GM12801 (cell line): ENCODE measurements around the gene DBR1.

Source experiments
- TF ChIP-seq, protein P1 (sequence below): IDR thresholded peaks from one replicate; pipeline ENCODE4 v1.5.1; 2011; ENCODE audit warnings: control low read depth; ENCODE audit not compliant: insufficient read length; ENCODE audit errors: extremely low read depth

The DBR1 gene

DNA sequence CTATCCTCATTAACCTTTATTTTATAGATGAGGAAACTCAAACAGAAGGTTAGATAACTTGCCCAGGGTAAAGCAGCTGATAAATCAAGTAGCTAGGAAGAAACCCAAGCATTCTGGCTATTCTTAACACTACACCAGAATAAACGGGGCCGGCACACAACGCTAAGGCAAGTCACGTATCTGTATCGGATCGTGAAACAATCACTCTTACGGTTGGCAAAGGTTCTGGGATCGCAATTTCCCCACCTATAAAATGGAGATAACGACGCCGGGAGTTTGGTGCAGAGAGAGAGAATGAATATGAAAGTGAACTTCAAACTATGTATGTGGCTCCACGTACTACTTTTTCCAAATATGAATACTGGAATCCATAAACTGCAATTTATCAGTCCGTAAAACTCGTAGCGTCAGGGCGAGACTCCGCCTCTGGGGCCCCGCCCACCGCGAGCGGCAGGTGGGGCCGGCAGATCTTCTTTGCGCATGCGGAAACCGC is 12.1 kb upstream of the DBR1 start:
- TF ChIP-seq, protein P1, sequence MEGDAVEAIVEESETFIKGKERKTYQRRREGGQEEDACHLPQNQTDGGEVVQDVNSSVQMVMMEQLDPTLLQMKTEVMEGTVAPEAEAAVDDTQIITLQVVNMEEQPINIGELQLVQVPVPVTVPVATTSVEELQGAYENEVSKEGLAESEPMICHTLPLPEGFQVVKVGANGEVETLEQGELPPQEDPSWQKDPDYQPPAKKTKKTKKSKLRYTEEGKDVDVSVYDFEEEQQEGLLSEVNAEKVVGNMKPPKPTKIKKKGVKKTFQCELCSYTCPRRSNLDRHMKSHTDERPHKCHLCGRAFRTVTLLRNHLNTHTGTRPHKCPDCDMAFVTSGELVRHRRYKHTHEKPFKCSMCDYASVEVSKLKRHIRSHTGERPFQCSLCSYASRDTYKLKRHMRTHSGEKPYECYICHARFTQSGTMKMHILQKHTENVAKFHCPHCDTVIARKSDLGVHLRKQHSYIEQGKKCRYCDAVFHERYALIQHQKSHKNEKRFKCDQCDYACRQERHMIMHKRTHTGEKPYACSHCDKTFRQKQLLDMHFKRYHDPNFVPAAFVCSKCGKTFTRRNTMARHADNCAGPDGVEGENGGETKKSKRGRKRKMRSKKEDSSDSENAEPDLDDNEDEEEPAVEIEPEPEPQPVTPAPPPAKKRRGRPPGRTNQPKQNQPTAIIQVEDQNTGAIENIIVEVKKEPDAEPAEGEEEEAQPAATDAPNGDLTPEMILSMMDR, result no peak

DNA sequence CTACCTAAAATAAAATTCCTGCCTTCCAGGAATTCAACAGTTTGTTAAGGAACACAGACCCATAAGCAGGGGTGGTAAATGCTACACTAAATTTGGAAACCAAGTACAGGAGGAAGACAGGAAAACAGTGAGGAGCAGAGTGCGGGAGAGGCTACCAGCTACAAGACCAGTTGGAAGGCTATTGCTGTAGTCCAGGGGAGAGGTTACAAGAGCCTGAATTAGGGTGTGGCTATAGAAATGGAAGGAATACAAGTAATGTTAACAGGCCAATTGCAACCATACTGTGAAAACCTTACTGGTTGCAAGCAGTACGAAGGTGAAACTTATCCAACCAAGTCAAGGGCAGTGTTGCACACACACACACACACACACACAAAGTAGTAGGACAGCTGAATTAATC is 11.5 kb upstream of the DBR1 start:
- TF ChIP-seq, protein P1, result no peak

DNA sequence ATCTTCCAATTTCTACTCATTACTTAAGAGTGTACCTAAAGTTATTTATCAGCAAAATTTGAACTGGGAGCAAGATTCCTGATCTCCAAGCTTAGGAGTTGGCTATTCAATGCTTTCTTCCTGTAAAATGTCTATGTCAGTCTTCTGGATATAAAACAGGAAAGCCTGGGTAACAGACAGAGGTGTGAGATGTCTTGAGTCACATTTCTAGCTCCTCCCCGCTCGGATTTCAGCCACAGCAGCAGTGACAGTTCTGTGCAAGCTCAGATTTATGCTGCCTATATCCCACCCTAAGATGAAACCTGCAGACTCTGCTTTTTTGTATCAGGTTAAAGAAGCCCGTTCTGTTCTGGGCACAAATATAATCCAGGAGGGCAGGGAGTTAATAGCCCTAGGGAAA is 10.3 kb upstream of the DBR1 start:
- TF ChIP-seq, protein P1, result no peak

DNA sequence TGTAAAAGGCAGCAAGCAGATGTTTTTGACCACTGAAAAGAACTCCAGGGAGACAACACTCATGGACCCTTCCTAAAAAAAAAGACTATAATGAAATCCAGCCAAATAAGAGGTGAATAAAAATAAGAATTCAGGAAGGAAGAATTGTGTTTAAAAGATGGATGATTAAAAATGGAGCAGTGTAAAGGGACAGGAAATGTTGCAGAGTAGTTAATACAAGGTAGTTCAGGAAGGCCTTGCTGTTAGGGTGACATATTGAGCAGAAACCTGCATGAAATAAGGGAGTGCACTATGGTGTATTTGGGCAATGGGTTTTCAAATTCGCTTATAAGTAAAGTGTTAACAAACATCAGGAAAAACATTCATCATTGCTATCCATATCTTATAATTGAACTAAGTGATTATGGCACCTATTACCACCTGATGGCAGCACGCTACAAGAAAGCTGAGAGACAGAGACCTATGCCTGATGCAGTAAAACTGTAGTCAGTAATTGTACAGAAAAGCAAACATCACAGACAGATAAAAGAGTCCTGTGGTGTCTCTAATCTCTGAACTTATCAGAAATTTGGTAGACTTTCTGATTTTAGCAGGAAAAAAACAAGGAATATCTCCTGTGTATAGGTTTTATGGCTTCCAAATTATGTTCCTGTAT is 5.8 kb upstream of the DBR1 start:
- TF ChIP-seq, protein P1, result no peak

DNA sequence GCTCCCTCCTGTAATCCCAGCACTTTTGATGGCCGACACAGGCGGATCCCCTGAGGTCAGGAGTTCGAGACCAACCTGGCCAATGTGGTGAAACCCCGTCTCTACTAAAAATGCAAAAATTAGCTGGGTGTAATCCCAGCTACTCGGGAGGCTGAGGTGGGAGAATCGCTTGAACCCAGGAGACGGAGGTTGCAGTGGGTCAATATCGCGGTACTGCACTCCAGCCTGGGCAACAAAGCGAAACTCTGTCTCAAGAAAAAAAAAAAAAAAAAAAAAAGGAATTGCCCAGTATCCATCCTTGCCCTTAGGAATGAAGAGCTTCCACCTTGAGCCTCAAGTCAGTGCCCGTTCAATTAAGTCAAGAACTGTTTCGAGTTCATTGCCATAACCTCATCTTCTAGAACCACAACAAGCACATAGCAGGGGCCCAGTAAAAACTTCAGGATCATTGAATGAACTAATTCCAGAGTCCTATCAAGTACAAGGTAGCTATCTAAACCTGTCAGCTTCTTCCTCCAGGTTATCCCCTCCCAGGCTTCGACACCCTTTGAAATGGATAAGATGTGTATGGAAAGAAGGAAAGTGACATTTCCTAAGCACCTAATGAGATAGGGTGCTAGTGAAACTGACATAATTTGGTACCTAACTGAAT is 826 bp downstream of the DBR1 start:
- TF ChIP-seq, protein P1, result no peak

DNA sequence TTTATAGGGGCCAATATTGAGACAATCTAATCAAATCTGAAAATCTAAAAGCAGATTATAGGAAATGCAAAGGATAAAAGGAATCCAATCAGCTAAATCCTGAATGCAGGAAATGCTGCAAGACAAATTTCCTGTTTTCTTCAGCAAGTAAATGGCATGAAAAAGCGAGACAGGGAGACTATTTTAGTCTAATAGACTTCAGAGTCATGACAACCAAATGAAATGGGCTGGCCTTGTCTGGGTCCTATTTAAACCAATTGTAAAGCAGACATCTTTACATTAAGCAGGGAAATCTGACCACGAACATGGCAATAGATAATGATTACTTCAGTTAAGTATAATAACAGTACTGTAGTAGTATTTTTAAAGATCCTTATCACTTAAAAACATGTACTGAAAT is 2.1 kb downstream of the DBR1 start:
- TF ChIP-seq, protein P1, result no peak

DNA sequence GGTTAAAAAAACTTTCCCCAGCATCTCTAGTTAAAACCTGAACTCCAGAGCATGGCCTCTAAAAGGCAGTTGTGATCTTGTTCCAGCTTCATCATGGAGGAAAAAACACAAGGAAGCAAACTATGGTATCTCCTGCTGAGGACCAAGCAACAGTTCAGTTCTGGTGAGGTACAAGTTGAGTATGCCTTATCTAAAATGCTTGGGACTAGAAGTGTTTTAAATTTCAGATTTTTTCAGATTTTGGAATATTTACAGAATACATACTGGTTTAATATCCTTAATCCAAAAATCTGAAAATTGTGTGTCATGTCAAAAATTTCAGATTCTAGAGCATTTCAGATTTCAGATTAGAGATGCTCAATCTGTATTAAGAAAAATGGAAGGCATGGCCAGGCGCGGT is 9.7 kb downstream of the DBR1 start:
- TF ChIP-seq, protein P1, result no peak
